HG03060 (cell line): ENCODE measurements around the gene TLE4.

Source experiments
- ATAC-seq: cut with Tn5 transposase; IDR thresholded peaks from one replicate; pipeline ENCODE4 v1.9.1; 2021; ENCODE audit warnings: low read depth, moderate number of reproducible peaks; ENCODE audit not compliant: unreplicated experiment

The TLE4 gene

DNA sequence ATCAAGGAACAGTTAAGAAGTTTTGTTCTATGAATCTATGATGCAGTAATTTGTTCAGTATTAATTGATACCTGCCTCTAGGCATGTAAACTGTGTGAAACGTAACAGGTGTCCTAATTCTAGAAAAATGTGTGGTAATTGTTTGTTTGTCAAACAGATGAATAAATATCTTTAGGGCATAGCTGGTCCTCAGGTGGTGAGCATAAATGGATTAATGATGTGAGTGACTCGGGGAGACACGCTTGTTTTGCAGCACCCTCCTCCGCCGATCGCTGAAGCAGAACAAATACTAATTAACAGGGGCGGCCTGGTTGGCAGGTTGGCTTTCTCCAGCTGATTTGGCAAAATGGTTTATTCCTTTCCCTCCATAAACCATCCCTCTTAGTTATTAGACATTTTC lies 88.8 kb downstream of the TLE4 start:
- no peak for ATAC-seq

DNA sequence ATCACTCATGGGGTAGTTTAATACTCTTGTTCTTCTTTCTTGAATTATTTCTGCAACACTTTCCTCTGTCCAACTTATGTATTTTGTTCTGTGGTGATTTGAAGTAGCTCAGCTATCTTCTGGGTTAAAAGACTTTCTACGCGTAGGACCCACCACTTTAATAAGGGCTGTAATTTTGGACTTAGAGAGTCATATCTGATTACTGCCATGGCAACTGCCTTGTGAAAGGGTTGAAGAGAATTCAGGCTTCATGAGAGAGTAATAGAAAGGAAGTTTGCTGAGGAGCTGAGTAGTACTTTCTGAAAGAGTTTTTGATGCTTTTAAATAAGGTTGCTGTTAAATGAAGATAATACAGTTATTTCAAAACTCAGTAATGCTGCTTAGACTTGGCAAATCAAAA lies 89.5 kb downstream of the TLE4 start:
- ATAC-seq, result no peak

DNA sequence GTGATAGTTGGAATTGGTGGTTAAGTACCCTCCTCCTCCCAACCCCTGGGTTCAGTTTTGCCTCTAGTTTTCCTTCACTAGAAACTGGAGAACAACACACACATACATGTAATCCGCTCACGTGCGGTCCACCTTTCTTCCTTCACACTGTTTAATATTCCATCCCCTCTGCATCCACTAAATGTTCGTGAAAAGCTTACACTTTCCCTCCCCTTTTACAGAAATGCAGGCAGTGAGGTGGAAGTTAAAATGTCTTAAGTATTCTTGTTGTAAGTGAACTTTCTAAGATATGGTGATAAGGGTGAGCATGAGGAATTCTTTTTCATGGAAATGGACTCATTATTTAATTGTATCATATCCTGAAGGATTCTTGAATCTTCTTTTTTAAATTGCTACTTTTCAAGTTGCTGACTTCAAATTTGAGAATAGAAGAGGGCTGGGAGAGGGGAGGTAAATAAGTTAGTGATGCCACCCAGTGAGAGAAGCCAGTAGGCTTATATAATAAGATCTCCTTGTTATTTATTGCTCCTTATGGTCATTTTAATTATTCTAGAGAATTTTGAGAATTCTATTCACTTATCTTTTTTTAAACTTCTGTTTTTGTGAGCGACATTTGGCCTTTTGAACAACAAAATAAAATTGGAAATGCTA lies 90.2 kb downstream of the TLE4 start:
- ATAC-seq, result no peak

DNA sequence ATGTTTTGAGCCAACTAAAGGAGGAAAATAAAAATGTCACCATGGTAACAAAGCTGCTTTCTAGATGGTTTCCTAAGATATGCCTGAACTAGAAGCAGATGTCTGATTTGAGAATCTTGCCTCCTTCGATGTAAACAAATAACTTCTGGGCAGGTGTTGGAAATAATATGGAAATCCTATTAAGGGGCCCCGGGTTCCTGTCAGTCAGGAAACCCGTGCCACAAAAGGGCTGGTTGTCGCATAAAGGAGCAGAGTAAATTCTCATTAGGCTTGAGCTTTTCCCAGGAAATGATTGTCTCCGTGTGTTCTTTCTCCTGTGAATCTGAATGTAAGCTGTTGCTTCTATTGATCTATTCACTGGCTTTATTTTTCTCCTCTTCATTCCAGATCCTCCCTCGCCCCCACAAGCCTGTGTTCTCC lies 90.8 kb downstream of the TLE4 start:
- no peak for ATAC-seq

DNA sequence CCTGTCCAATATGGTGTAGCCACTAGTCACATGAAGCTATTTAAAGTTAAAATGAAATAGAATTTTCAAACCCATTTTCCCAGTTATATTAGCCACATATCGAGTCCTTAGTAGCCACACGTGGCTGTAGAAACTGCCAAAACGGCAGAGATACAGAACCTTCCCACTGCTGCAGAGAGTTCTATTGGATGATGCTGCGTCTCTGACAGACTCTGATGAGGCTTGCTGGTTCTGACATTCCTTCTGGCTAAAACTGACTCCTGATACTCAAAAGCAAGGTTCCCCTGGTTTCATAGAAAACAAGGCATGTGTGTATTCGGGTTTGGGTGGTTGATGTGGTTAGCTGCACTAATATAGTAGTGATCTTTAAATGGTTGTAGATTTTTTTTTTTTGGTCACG lies 91.5 kb downstream of the TLE4 start:
- no peak for ATAC-seq

DNA sequence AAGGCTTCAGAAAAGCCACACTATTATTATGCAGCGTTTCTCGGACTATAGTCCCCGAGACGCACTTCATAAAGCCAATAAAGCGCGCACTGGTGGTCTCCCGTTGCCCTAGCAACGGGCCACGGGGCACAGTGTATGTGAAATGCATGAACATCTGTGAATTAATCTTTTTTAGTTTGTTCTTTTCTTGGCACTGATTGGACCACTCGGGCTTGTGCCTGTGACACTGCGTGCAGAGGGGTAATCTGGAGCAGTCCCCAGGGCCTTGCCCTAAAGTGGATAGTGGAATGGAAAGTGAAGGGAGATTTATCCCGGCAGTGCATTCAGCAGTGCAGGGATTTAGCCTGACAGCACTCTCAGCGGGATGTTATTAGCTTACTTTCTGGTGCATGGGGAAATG lies 92.1 kb downstream of the TLE4 start:
- no peak for ATAC-seq

DNA sequence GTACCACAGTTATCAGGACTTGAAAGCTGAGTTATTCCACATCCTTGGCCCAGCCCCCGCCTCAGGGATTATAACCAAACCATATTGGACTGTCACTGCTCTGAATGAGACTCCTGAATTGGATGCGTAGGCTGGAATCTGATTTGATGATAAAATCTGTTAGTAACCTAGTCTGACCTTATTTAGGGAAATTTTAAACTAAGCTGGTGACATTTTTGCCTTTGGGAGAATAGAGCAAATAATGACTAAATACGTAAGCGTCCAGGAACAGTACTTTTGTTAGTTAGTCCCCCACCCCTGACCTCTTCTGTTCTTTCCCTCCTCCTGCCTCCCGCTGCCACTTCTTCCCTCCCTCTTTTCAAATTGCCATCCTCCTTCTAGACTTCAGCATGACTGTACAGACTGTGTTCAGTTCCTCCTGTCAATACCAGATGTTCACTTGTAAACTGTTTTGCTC lies 92.6 kb downstream of the TLE4 start:
- ATAC-seq, result no peak

DNA sequence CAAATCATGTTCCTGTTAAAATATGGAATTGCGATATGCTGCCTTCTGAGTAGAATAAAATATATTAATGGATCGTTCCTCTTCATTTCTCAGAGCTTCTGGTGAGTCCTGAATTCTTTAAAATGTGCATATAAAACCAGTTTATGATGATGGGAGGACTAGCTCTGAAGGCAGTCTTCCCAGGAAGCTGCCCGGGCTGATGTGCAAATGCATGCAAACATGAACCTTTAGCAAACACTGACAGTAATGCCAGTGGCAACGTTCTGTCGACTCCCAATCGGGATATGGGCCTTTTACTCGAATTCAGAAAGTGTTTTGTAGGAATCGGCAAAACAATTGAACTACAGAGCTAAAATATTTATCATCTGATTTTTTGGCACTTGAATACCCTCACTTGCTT lies 93.6 kb downstream of the TLE4 start:
- no peak for ATAC-seq

DNA sequence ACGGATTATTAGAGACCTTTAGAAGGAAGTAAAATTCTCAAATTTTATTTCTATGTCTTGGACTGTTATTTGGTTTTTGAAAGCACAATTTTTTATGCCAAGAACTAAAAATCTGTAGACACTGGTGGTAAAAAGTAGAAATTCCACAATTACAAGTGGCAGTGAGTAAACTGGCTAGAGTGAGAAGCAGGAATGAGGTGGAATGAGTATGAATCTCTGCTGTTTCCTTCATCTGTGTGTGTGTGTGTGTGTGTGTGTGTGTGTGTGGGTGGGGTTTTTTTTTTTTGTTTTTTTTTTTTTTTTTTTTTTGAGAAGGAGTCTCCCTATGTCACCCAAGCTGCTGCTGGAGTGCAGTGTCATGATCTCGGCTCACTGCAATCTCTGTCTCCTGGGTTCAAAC lies 94.2 kb downstream of the TLE4 start:
- ATAC-seq, result no peak

DNA sequence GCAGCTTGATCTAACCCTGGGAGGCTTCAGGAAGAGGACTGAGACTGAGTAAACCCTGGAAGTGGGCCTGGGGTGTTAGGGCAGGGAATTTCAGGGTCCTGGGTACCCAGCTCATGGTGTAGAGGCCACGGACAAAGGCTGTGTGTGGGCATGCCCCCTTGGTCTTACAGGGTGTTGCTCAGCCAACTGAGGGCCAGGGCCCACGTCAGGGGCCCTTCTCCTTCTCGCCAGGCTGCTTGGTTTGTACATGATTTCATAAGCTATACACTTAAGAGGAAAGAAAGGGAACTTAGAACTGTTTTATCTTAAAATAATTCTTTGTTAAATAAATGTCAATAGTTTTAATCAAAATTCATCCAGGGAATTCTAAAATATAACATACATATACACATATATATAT lies 95.4 kb downstream of the TLE4 start:
- ATAC-seq, result no peak

DNA sequence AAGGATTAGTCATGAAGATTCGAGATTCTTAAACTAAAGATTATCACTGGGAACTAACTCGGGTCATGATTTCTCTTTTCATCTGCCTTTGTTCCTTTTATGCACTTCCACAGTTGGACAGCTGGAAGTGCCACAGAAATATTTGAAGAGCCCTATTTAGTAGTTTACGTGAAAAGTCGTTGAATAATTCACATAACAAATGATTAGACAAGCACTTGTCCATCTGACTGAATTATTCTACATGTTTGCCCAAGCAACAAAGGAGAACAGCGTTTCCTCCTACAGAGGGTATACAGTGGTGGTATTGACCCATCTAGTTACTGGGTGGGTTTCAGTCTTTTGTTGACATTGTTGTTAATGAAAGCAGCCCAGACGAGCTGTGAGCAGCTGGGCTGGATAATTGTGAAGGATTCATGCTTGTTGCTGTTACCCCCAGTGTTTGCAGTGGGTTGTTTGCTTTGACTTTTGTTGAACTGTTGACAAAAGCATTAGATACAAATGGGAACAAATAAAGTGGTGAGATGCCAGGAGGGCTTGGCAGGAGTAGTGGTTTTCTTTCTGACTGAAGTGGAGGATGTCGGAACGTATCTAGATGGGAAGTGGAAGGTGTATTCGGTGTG lies 96.2 kb downstream of the TLE4 start:
- ATAC-seq, result no peak

DNA sequence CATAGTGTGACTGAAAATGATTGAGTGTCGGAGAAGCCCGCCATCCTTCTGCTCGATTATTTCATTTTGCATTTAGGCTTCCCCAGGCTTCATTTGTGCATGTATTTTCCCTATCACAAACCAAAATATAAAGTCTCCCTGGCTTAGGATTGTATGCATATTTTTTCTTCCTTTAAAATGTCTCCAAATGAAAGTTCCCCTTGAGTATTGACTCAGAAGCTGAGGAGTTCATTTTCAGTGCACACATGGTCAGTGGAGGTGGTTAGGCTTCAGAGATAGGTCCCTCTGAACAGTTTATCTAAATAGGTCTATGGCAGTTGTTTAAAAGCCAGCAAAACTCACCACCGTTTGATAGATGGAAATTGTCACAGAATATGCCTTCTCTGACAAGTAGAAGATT lies 97.2 kb downstream of the TLE4 start:
- no peak for ATAC-seq

DNA sequence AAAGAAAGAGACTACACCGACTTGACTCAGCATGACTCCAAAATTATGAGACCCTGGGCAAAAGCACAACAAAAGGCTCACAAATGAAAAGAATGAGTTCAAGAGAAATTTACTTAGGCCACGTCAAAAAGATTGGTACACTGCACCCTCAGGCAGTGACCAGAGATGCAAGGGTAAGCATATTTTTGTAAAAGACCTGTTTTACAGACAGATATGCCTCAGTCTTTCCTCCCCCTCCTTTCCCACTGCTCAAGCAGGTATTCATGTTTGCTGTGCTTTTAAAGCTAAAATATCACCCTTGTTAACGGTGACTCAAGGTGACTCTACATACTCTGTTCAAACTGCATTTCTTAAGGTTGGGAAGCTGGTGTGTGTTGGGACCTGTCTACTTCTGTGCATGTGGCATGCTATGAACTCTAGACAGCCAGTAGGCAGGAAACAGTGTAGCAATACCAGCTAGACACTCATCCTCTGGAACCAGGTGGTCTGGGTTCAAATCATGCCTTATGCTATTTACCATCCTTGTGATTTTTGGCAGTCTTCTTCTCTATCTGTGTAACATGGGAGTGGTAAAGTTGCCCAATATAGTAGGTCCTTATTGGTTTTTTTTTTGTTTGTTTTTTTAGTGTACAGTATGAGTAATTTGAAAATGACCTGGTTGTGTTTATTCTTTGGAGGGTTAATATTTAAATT lies 98.7 kb downstream of the TLE4 start:
- ATAC-seq, result no peak

DNA sequence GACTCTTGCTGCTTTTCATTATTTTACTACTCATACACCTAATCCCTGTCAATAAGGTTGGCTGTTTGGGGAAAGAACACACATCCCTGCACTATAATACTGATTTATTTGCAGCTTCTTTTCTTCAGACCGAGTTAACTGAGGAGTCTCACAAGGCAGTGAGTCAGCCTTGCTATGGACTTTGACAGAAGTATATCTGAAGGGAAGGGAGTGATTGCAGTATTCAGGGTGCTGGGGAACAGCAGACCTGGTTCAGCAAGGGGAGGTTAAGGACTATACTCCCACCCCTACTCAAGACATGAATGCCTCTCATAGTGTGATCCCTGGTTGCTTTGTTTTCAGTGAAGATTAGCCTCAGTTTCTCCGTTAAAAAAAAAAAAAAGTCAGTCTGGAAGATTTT lies 99.8 kb downstream of the TLE4 start:
- no peak for ATAC-seq

DNA sequence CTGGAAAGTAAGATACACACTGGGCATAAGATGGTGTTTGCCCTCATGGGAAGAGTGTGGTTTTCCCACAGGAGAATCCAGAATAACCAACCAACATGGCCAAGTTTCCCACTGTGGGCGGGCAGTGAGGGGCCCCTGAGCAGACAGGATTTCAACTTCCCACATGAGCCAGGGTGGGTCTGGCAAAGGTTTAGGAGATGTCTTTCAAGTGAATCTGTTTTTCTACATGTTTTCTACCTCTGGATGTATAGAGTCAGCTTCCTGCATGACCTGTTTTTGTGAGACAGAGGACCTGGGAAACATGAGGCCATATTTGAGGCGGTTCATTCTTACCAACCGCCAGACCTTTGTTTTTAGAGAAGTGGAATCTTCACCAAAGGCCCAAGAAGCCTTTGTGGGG lies 100.5 kb downstream of the TLE4 start:
- ATAC-seq, result no peak

DNA sequence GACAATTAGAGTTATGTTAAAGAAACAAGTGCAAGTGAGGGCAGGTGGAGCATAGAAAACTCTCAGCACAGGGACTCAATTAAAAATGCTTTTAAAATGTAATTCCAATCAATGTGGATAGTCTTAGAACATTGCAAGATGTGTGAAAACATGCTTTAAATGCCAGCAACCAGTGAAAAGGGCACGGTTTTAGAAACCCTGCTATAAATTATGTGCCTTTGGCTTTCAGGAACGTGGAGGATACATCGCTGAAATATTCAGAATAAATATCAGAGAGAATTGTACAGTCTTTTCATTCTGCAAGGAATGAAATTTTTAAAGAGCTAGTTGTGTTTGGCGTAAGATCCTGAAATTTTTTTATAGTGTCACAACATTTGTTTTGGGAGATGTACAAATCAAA lies 101.1 kb downstream of the TLE4 start:
- no peak for ATAC-seq

DNA sequence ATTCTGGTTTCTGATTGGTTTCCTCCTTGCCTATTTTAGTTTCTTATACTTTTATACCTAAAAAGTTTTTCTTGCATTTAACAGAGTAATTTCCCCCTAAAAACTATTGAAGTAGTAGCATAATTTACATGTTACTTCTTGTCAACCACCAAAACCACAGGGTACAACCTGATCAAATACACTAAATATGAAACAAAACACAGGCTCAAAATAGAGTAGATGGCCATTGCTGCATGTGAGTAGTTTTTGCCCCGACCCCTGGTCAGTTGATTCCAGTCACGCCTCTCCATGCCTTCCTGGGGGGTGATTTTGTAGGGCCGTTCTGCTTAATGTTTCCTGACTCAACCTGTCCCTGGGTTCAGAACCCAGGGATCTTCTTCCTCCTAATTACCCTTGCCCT lies 101.8 kb downstream of the TLE4 start:
- peak; percentile 87 for ATAC-seq

DNA sequence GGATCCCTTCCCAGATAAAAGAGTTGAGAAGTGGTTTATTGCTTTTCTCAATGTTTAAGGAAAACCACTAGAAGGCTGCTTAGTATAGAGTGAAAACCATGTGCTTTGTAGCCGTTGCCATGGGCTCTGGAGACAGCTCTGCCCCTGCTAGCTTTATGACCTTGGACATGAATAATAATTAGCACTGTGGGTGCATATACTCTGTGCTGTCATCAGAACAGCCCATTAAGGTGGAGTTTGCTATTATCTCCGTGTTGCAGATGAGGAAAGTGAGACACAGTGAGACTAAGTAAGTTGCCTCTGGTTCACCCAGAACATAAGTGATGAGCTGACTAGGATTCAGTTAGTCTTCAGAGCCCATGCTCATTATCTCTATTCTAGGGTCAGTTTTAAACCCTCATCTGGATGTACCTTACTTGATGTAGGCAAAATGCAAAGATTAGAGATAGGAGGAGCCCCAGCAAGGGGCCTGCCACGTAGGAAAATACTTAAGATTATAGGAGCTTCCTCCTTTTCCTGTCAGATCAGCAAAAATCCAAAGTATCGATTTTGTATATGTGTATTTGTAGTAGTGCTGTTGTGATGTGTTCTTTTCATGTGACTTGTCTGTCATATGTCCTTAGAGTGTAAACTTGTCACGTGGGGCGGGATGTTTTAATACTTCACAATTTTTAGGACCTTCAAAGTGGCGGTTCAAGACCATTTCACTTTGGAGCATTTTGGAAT lies 102.5 kb downstream of the TLE4 start:
- ATAC-seq, result no peak

DNA sequence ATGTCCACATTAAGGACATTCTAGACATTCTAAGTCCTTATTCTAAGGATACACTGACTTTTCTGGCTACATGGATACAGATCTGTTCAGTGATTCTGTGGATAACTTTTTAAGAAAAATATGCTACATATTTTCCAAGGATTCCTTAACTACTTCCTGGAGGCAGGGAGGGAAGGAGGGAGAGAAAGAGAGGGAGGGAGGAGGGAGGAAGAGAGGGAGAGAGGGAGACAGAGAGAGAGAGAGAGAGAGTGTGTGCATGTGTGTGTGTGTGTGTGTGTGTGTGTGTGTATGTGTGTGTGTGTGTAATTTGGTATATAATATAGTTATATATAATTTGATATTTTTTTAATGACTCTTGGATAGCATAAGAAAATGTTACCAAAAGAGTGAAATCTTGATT lies 109.8 kb downstream of the TLE4 start:
- ATAC-seq, result no peak

DNA sequence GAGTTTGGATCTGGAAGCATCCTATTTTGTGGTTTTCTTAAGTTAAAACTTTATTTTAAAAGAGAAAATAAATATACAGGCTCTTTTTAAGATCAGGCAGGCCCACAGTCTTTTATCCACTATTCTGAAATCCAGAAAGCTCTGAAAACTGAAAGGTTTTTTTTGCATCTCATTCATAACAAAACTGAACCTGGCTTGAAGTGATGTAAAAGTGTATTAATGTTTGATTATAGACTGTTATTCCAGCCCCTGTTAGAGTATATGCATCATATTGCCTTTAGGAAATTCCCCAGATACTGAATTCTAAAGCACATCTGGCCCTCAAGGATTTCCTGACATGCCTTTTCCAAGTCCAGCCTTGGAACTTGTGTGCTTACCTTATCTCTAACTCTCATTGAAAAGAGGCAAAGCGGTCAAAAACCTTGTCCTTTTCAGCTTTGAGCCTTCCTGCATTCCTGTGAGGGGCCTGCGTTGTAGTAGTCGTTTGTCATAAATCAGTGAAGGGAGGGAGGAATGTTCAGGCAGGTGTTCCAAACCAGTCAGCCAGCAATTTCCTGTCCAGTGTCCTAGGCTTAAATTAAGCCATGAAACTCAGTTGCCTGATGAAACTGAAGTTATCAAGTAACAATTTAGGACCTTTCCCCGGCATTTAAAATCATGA lies 110.4 kb downstream of the TLE4 start:
- ATAC-seq, result no peak

DNA sequence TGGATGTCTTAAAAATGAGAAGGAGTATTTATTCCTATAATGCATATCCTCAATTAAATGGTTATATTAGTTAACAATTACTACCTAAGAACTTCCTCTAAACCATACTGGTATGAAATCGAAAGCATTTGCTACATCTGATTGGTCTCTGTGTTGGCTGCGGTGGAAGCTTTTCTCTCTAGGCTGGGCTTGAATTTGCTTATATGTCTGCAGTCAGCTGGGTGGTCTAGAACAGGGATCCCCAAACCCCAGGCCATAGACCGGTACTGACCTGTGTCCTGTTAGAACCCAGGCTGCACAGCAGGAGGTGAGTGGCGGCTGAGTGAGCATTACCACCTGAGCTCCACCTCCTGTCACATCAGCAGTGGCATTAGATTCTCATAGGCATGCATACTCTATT lies 112.3 kb downstream of the TLE4 start:
- no peak for ATAC-seq
